SU-DHL-6 (cell line): ENCODE measurements around the gene MRPL22.
"Not testable (repeated sequence)": the region's sequence is repeated elsewhere in the genome, so short reads cannot be mapped to it uniquely, and the experiment has no call there.

Experiments
- H2AFZ ChIP-seq: fragments of 200-600 bp; sonication (generic); 2 replicates; pipeline ENCODE4 v1.6.1; 2014; ENCODE audit warnings: low read depth, mild to moderate bottlenecking, moderate library complexity, mixed read lengths, antibody characterized with exemption, low read length; ENCODE audit not compliant: severe bottlenecking
- H3F3A ChIP-seq: fragments of 200-600 bp; shearing (Covaris generic); 2 replicates; pipeline ENCODE4 v1.6.0; 2016; ENCODE audit warnings: antibody characterized with exemption, mild to moderate bottlenecking; ENCODE audit not compliant: insufficient read depth
- H3K27ac ChIP-seq: fragments of 200-600 bp; sonication (generic); 2 replicates; pipeline ENCODE4 v1.5.1; 2016; ENCODE audit warnings: low read depth, mild to moderate bottlenecking, low read length, moderate library complexity, mixed read lengths
- H3K27me3 ChIP-seq: fragments of 200-600 bp; sonication (generic), shearing (Covaris generic); 2 replicates; pipeline ENCODE4 v1.6.0; 2014; ENCODE audit warnings: mild to moderate bottlenecking, low read length
- H3K36me3 ChIP-seq: fragments of 200-600 bp; sonication (generic); 2 replicates; pipeline ENCODE4 v1.6.1; 2014; ENCODE audit warnings: mild to moderate bottlenecking, low read length, mixed read lengths
- H3K4me2 ChIP-seq: fragments of 300-600, 200-600 bp; shearing (Covaris generic), sonication (generic); 2 replicates; pipeline ENCODE4 v1.6.0; 2014; ENCODE audit warnings: low read length, low read depth, mild to moderate bottlenecking; ENCODE audit not compliant: poor library complexity, severe bottlenecking
- H3K4me3 ChIP-seq: fragments of 200-600 bp; sonication (generic); 2 replicates; pipeline ENCODE4 v1.5.1; 2014; ENCODE audit warnings: antibody characterized with exemption, low read length, mild to moderate bottlenecking, mixed read lengths; ENCODE audit not compliant: insufficient read depth, poor library complexity, severe bottlenecking
- H3K79me2 ChIP-seq: fragments of 200-600 bp; sonication (generic); 2 replicates; pipeline ENCODE4 v1.6.1; 2014; ENCODE audit warnings: mild to moderate bottlenecking, low read length, moderate library complexity; ENCODE audit not compliant: insufficient read depth
- H3K9ac ChIP-seq: fragments of 200-600 bp; sonication (generic); 2 replicates; pipeline ENCODE4 v1.7.0; 2014; ENCODE audit warnings: mild to moderate bottlenecking, low read length
- H3K9me2 ChIP-seq: fragments of 200-600 bp; sonication (generic); replicated peaks from 2 replicates; pipeline ENCODE4 v1.6.1; 2014; ENCODE audit warnings: low read length; ENCODE audit not compliant: insufficient read depth
- H3K9me3 ChIP-seq: fragments of 200-600 bp; sonication (generic); 2 replicates; pipeline ENCODE4 v1.6.1; 2014; ENCODE audit warnings: low read length, mixed read lengths; ENCODE audit not compliant: insufficient read depth
- H4K20me1 ChIP-seq: fragments of 200-600 bp; sonication (generic); 2 replicates; pipeline ENCODE4 v1.6.1; 2014; ENCODE audit warnings: low read depth, mild to moderate bottlenecking, antibody characterized with exemption, low read length, moderate library complexity, mixed read lengths
- CTCF ChIP-seq: fragments of 200-600 bp; sonication (generic); IDR thresholded peaks from one replicate; pipeline ENCODE4 v1.5.1; 2017; ENCODE audit warnings: antibody characterized with exemption, mild to moderate bottlenecking, low read length, moderate library complexity; ENCODE audit not compliant: insufficient read depth, poor library complexity, severe bottlenecking
- EZH2phosphoT487 ChIP-seq: fragments of 200-600 bp; sonication (generic), shearing (Covaris generic); conservative IDR thresholded peaks from 2 replicates; pipeline ENCODE4 v1.6.1; 2018; ENCODE audit warnings: mild to moderate bottlenecking, antibody characterized with exemption, low read length, moderate library complexity, mixed read lengths

Gene MRPL22

GRCh38 chr5:154937186-154937717 lies 3.6 kb upstream of the MRPL22 start:
- Histone ChIP-seq H2AFZ (peak overlapping the region; percentile 82), H3K9me3 (no peaks in the 10 kb centered on the region), H3K79me2 (peaks cover 49% of the 10 kb centered on the region), H3K36me3 (peaks cover 5% of the 10 kb centered on the region; the same call in 1 of the 2 replicates), H4K20me1 (no peaks in the 10 kb centered on the region), H3K9me2 (no peaks in the 10 kb centered on the region), H3K4me3 (peak overlapping the region; percentile 85), H3K9ac (peak overlapping the region; percentile 91), H3K27me3 (no peaks in the 10 kb centered on the region), H3F3A (peaks cover 10% of the 10 kb centered on the region), H3K27ac (no peak overlapping the region), H3K4me2 (peak overlapping the region; percentile 94)
- TF ChIP-seq CTCF (no peak), EZH2phosphoT487 (no peak)

GRCh38 chr5:154937718-154938466 lies 3.0 kb upstream of the MRPL22 start, which contains the start of gene GEMIN5:
TSS of gene GEMIN5 (minus strand) at chr5:154938211. CDS start at chr5:154938133, 78 bp downstream.
- H3K79me2 ChIP-seq, result peaks cover 55% of the 10 kb centered on the region
- H3K27ac ChIP-seq, result peak within 1 kb of the TSS; percentile 20; the same call in 1 of the 2 replicates
- peaks cover 5% of the 10 kb centered on the region; the same call in 1 of the 2 replicates for H3K36me3 ChIP-seq
- H3K9ac ChIP-seq, result peak within 1 kb of the TSS; percentile 91
- no peaks in the 10 kb centered on the region for H3K27me3 ChIP-seq
- peak within 1 kb of the TSS; percentile 85 for H3K4me3 ChIP-seq
- peak within 1 kb of the TSS; percentile 82 for H2AFZ ChIP-seq
- H3K4me2 ChIP-seq, result peak within 1 kb of the TSS; percentile 94
- H4K20me1 ChIP-seq, result no peaks in the 10 kb centered on the region
- H3F3A ChIP-seq, result peaks cover 10% of the 10 kb centered on the region
- no peaks in the 10 kb centered on the region for H3K9me3 ChIP-seq
- TF ChIP-seq EZH2phosphoT487 (no peak), CTCF (no peak)
- no peaks in the 10 kb centered on the region for H3K9me2 ChIP-seq

GRCh38 chr5:154939387-154939786 lies 1.5 kb upstream of the MRPL22 start:
- H3K27me3 ChIP-seq, H3K4me2 ChIP-seq, H3K9me3 ChIP-seq, H4K20me1 ChIP-seq, H3K27ac ChIP-seq, H3K36me3 ChIP-seq, H3K9ac ChIP-seq, H3K9me2 ChIP-seq, H3K4me3 ChIP-seq: not testable (repeated sequence)
- Histone ChIP-seq H3F3A (peaks cover 10% of the 10 kb centered on the region), H3K79me2 (peaks cover 62% of the 10 kb centered on the region), H2AFZ (peak overlapping the region; percentile 36)

- no peaks in the 10 kb centered on the region for H3K9me3 ChIP-seq
- H3K9me2 ChIP-seq, result no peaks in the 10 kb centered on the region
- peak overlapping the region; percentile 84 for H2AFZ ChIP-seq
- peak overlapping the region; percentile 70 for H3K4me2 ChIP-seq
- no peaks in the 10 kb centered on the region for H3K36me3 ChIP-seq
- TF ChIP-seq EZH2phosphoT487 (no peak), CTCF (no peak)
- H3K9ac ChIP-seq, result peak overlapping the region; percentile 75
- H4K20me1 ChIP-seq, result no peaks in the 10 kb centered on the region
- H3K79me2 ChIP-seq, result peaks cover 63% of the 10 kb centered on the region
- peaks cover 15% of the 10 kb centered on the region for H3F3A ChIP-seq
- H3K27ac ChIP-seq, result peak overlapping the region; percentile 35; the same call in 1 of the 2 replicates
- H3K27me3 ChIP-seq, result no peaks in the 10 kb centered on the region
- peak overlapping the region; percentile 62 for H3K4me3 ChIP-seq
Measured at GRCh38 chr5:154940375-154940771, 500 bp upstream of the MRPL22 start.
